B cell (primary cell): ENCODE results near the gene TBC1D32. TPM values are rescaled to one million over a fixed set of nuclear protein-coding genes. Genes with fewer than 3 reads are reported as not detected.
"Not testable (repeated sequence)": the region's sequence is repeated elsewhere in the genome, so short reads cannot be mapped to it uniquely, and the experiment has no call there.

Source experiments
- ATAC-seq: fragments of 200-7000 bp; cut with Tn5 transposase; one replicate; pipeline ENCODE4 v1.10.0; 2021; ENCODE audit warnings: low read depth, mild to moderate bottlenecking, moderate number of reproducible peaks, moderate library complexity
- CTCF ChIA-PET: fragments of 350-600 bp; sonication (Branson Sonifier 250); formaldehyde crosslinking; loops from one replicate; lab custom pipeline; 2021; ENCODE audit warnings: antibody characterized with exemption, inconsistent platforms; lab: Charles Lee
- POLR2A ChIA-PET: fragments of 350-600 bp; sonication (Branson Sonifier 250); formaldehyde crosslinking; loops from one replicate; lab custom pipeline; 2021; ENCODE audit warnings: antibody characterized with exemption; lab: Charles Lee
- DNase-seq: peaks from one replicate; pipeline ENCODE4 v3.0.0; 2013
- H2AFZ ChIP-seq: 2 replicates; pipeline ENCODE4 v1.6.1; 2012; ENCODE audit warnings: mild to moderate bottlenecking, low read depth, low read length; ENCODE audit not compliant: insufficient read depth, poor library complexity, severe bottlenecking
- H3K27ac ChIP-seq, 2 donors: 1 replicate in 1 of 2; 2 replicates in 1 of 2; pipeline ENCODE4 v1.5.1; 2012 to 2013; ENCODE audit warnings: low read length in 2 of 2, mild to moderate bottlenecking in 2 of 2, moderate library complexity in 1 of 2
- H3K27me3 ChIP-seq, 4 experiments: fragments of 200-600 bp in 1 of 4; sonication (generic) in 1 of 4; replicated peaks in 1 of 4; 1 replicate in 2 of 4; 2 replicates in 2 of 4; pipeline versions ENCODE4 v1.6.1 to v1.7.0; 2013 to 2016; ENCODE audit warnings: low read length in 3 of 4, mild to moderate bottlenecking in 2 of 4, mixed read lengths in 1 of 4, moderate library complexity in 1 of 4; ENCODE audit not compliant: insufficient read depth in 4 of 4, control insufficient read depth in 3 of 4; ENCODE audit errors: control extremely low read depth in 1 of 4
- H3K36me3 ChIP-seq, 2 experiments: replicated peaks in 1 of 2; 1 replicate in 1 of 2; 2 replicates in 1 of 2; pipeline versions ENCODE4 v1.6.1 to v1.7.1; 2013; ENCODE audit warnings: low read length in 1 of 2; ENCODE audit not compliant: insufficient read depth in 2 of 2, control insufficient read depth in 1 of 2; ENCODE audit errors: control extremely low read depth in 1 of 2, extremely low read depth in 1 of 2
- H3K4me1 ChIP-seq, 2 donors: fragments of 200-600 bp in 1 of 2; sonication (generic) in 1 of 2; 1 replicate in 1 of 2; 2 replicates in 1 of 2; pipeline versions ENCODE4 v1.5.1 to v1.6.1; 2013 to 2017; ENCODE audit warnings: low read length in 2 of 2; ENCODE audit not compliant: control insufficient read depth in 2 of 2, insufficient read depth in 2 of 2
- H3K4me2 ChIP-seq: replicated peaks from 2 replicates; pipeline ENCODE3; 2012; ENCODE audit warnings: mild to moderate bottlenecking, low read depth, low read length; ENCODE audit not compliant: poor library complexity, severe bottlenecking
- H3K4me3 ChIP-seq, 5 experiments: fragments of 200-600 bp in 1 of 5; sonication (generic) in 1 of 5; 1 replicate in 3 of 5; 2 replicates in 2 of 5; pipeline versions ENCODE4 v1.5.1 to v1.7.0; 2011 to 2016; ENCODE audit warnings: low read length in 4 of 5, mild to moderate bottlenecking in 4 of 5, low read depth in 2 of 5, control low read depth in 1 of 5, moderate library complexity in 1 of 5; ENCODE audit not compliant: insufficient read depth in 1 of 5; ENCODE audit errors: control extremely low read depth in 1 of 5, extremely low read depth in 1 of 5
- H3K79me2 ChIP-seq: fragments of 200-600 bp; sonication (generic); one replicate; pipeline ENCODE4 v1.6.0; 2016; ENCODE audit warnings: low read length; ENCODE audit not compliant: control insufficient read depth, insufficient read depth
- H3K9ac ChIP-seq: fragments of 200-600 bp; sonication (generic); 2 replicates; pipeline ENCODE4 v1.6.1; 2017; ENCODE audit warnings: mild to moderate bottlenecking, low read length, moderate library complexity
- H3K9me3 ChIP-seq, 3 donors: one replicate each; pipeline versions ENCODE4 v1.6.1 to v1.7.1; 2013; ENCODE audit warnings: low read length in 2 of 3; ENCODE audit not compliant: control insufficient read depth in 2 of 3, insufficient read depth in 1 of 3; ENCODE audit errors: control extremely low read depth in 1 of 3
- H4K20me1 ChIP-seq: 2 replicates; pipeline ENCODE4 v1.6.0; 2012; ENCODE audit warnings: mild to moderate bottlenecking, low read length; ENCODE audit not compliant: insufficient read depth, control insufficient read depth, poor library complexity, severe bottlenecking
- H3K27ac Mint-ChIP-seq: one replicate; pipeline ENCODE4 v1.8.0; 2021; ENCODE audit warnings: mixed read lengths
- H3K27me3 Mint-ChIP-seq: one replicate; pipeline ENCODE4 v1.8.0; 2021; ENCODE audit warnings: mixed read lengths
- H3K4me1 Mint-ChIP-seq: one replicate; pipeline ENCODE4 v1.8.0; 2021; ENCODE audit warnings: mixed read lengths
- H3K4me3 Mint-ChIP-seq: one replicate; pipeline ENCODE4 v1.8.0; 2021; ENCODE audit warnings: mixed read lengths
- H3K9me3 Mint-ChIP-seq: one replicate; pipeline ENCODE4 v1.8.0; 2022; ENCODE audit warnings: mixed read lengths; ENCODE audit not compliant: insufficient read depth
- EZH2 ChIP-seq: IDR thresholded peaks from 2 replicates; pipeline ENCODE4 v1.6.1; 2012; ENCODE audit warnings: borderline replicate concordance, low read depth, mild to moderate bottlenecking, moderate library complexity, low read length; ENCODE audit not compliant: insufficient read depth, poor library complexity, severe bottlenecking
- WGBS: methylation state at CpG from one replicate; pipeline ENCODE4 v1.1.5; 2013; ENCODE audit warnings: missing lambda C conversion rate; ENCODE audit not compliant: insufficient coverage; 5-methylcytosine and 5-hydroxymethylcytosine counted together
- intact Hi-C: fragments of 100-400 bp; cut with micrococcal nuclease; formaldehyde crosslinking; loops from one replicate; pipeline ENCODE4 v1.10.0; 2022
- polyA plus RNA-seq: library from polyadenylated mRNA; depleted of rRNA; stranded (reverse); fragments of >200 nt; gene quantifications from 2 replicates; pipeline ENCODE4 v1.2.3, GENCODE V29; 2012
- total RNA-seq, 2 donors: library from RNA; stranded (reverse); fragments of 120-200 nt in 1 of 2; gene quantifications; 1 replicate in 1 of 2; 2 replicates in 1 of 2; pipeline versions ENCODE4 v1.2.3 to v1.2.4, GENCODE V29; 2013 to 2022
- TF ChIP-seq, protein P1 (sequence below): fragments of 200-600 bp; IDR thresholded peaks from one replicate; pipeline ENCODE4 v1.8.0; 2022; ENCODE audit warnings: antibody characterized with exemption, mild to moderate bottlenecking

Gene TBC1D32
- total and polyA plus RNA-seq, 2 donors (not counting 1 experiment from before 2014, with no cell fraction given), result 9.0 to 20.9 TPM

DNA sequence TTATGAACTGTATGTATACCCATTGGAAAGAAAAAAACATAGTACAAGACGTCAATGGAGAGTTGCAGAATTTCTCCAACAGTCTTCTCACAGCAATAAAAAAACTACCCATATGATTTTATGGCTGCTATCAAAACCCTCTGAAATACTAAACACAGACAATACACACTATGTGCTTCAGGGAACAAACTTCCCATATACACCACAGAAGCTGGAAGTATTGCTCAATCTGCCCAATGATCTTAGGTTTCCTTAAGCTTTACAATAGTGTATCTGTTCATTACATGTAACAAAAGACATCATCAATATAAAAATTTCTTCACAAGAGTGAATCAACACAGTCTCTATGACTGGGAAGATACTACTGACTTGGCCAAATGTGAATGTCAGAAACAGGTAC is 150.5 kb downstream of the TBC1D32 start:
- intact Hi-C loops, result no loop called here
- ATAC-seq (no peak), DNase-seq (no peak)
- no peak overlapping the region for H3K9ac ChIP-seq
- Mint-ChIP-seq H3K4me1 (no peaks in the 10 kb centered on the region), H3K27me3 (no peaks in the 10 kb centered on the region), H3K27ac (no peak overlapping the region), H3K9me3 (peaks cover 6% of the 10 kb centered on the region), H3K4me3 (no peak overlapping the region)
- H3K9me3 ChIP-seq, result peaks cover 0 to 2% (median 0%) of the 10 kb centered on the region in 3 donors
- H3K27ac ChIP-seq, result no peak overlapping the region
- H3K36me3 ChIP-seq, result peaks cover 0 to 5% of the 10 kb centered on the region in 2 experiments
- H4K20me1 ChIP-seq, result no peaks in the 10 kb centered on the region
- ChIA-PET CTCF (no interaction called here), POLR2A (no interaction called here)
- TF ChIP-seq, protein P1, sequence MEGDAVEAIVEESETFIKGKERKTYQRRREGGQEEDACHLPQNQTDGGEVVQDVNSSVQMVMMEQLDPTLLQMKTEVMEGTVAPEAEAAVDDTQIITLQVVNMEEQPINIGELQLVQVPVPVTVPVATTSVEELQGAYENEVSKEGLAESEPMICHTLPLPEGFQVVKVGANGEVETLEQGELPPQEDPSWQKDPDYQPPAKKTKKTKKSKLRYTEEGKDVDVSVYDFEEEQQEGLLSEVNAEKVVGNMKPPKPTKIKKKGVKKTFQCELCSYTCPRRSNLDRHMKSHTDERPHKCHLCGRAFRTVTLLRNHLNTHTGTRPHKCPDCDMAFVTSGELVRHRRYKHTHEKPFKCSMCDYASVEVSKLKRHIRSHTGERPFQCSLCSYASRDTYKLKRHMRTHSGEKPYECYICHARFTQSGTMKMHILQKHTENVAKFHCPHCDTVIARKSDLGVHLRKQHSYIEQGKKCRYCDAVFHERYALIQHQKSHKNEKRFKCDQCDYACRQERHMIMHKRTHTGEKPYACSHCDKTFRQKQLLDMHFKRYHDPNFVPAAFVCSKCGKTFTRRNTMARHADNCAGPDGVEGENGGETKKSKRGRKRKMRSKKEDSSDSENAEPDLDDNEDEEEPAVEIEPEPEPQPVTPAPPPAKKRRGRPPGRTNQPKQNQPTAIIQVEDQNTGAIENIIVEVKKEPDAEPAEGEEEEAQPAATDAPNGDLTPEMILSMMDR, result no peak
- TF ChIP-seq EZH2, result no peak
- H3K79me2 ChIP-seq, result no peaks in the 10 kb centered on the region
- no CpG with 5 or more reads among the region's 1 CpG for WGBS
- no peak overlapping the region for H2AFZ ChIP-seq
- no peak overlapping the region for H3K4me3 ChIP-seq
- H3K4me2 ChIP-seq, result no peak overlapping the region
- no peaks in the 10 kb centered on the region for H3K4me1 ChIP-seq
- no peaks in the 10 kb centered on the region for H3K27me3 ChIP-seq

DNA sequence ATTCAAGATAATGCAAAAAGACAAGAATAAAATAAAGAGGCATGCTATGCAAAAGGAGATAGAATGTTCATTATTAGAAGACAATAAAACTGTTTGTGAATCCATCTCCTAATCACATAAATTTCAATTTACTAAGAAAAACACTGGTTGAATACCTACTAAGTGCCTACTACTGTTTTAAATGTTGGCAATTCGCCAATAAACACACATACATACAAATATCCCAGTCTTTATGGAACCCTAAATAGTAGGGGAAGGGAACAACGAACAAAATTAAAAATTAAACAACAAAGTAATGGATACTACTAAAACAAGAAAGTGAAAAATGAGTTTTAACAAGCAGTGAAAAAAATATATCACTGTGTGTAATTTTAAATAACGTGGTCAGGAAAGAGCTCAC is 158.5 kb downstream of the TBC1D32 start:
- no peak for TF ChIP-seq EZH2
- TF ChIP-seq, protein P1, result no peak
- H3K79me2 ChIP-seq, result no peaks in the 10 kb centered on the region
- H3K4me3 ChIP-seq, result no peak overlapping the region
- Mint-ChIP-seq H3K27me3 (no peaks in the 10 kb centered on the region), H3K27ac (no peak overlapping the region), H3K9me3 (no peaks in the 10 kb centered on the region), H3K4me3 (no peak overlapping the region), H3K4me1 (no peaks in the 10 kb centered on the region)
- intact Hi-C loops, result no loop called here
- H2AFZ ChIP-seq, result no peak overlapping the region
- H4K20me1 ChIP-seq, result no peaks in the 10 kb centered on the region
- WGBS, result 100% methylated on average over 1 of the region's 3 CpGs
- H3K9me3 ChIP-seq, result no peaks in the 10 kb centered on the region
- no peaks in the 10 kb centered on the region for H3K4me1 ChIP-seq
- ChIA-PET CTCF (no interaction called here), POLR2A (no interaction called here)
- H3K9ac ChIP-seq, result no peak overlapping the region
- ATAC-seq (no peak), DNase-seq (no peak)
- peaks cover 0 to 3% of the 10 kb centered on the region in 2 experiments for H3K36me3 ChIP-seq
- no peak overlapping the region for H3K4me2 ChIP-seq
- no peaks in the 10 kb centered on the region for H3K27me3 ChIP-seq
- no peak overlapping the region for H3K27ac ChIP-seq

- H3K27me3 Mint-ChIP-seq, H2AFZ ChIP-seq, H3K4me3 ChIP-seq, ATAC-seq, H3K4me3 Mint-ChIP-seq, DNase-seq, H3K79me2 ChIP-seq, CTCF ChIA-PET, H3K4me1 Mint-ChIP-seq, H3K9ac ChIP-seq, H4K20me1 ChIP-seq, H3K27me3 ChIP-seq, H3K27ac Mint-ChIP-seq, H3K9me3 ChIP-seq, POLR2A ChIA-PET, H3K4me2 ChIP-seq, H3K36me3 ChIP-seq, H3K9me3 Mint-ChIP-seq, H3K27ac ChIP-seq, intact Hi-C loops, H3K4me1 ChIP-seq: not testable (repeated sequence)
- WGBS, result no CpG with 5 or more reads among the region's 1 CpG
Observed at GRCh38 chr6:121172451-121172850, 161.8 kb downstream of the TBC1D32 start.
